Endodermal cell (in vitro differentiated cells): Measurements from ENCODE around the gene MAP3K5. TPM values are rescaled to one million over a fixed set of nuclear protein-coding genes. Genes with fewer than 3 reads are reported as not detected.

Experiments used
- DNase-seq: peaks from one replicate; pipeline ENCODE4 v3.0.0-alpha.2; 2017
- H3K27ac ChIP-seq: 2 replicates; pipeline ENCODE4 v1.5.1; 2013; ENCODE audit warnings: mild to moderate bottlenecking, low read depth, low read length, moderate library complexity
- H3K27me3 ChIP-seq: 2 replicates; pipeline ENCODE4 v1.6.1; 2013; ENCODE audit warnings: mild to moderate bottlenecking, low read length, moderate library complexity; ENCODE audit not compliant: insufficient read depth, control insufficient read depth, poor library complexity, severe bottlenecking
- H3K36me3 ChIP-seq: 2 replicates; pipeline ENCODE4 v1.7.0; 2013; ENCODE audit warnings: mild to moderate bottlenecking, low read length, moderate library complexity; ENCODE audit not compliant: control insufficient read depth, insufficient read depth
- H3K4me1 ChIP-seq: one replicate; pipeline ENCODE4 v1.7.0; 2013; ENCODE audit warnings: low read length; ENCODE audit not compliant: control insufficient read depth, insufficient read depth
- H3K4me3 ChIP-seq: 2 replicates; pipeline ENCODE4 v1.5.1; 2013; ENCODE audit warnings: mild to moderate bottlenecking, low read length, moderate library complexity
- H3K9ac ChIP-seq: 2 replicates; pipeline ENCODE4 v1.6.1; 2013; ENCODE audit warnings: mild to moderate bottlenecking, low read length, moderate library complexity; ENCODE audit not compliant: poor library complexity, severe bottlenecking; ENCODE audit errors: extremely low read depth
- H3K9me3 ChIP-seq: 2 replicates; pipeline ENCODE4 v1.6.1; 2013; ENCODE audit warnings: mild to moderate bottlenecking, low read length, moderate library complexity; ENCODE audit not compliant: control insufficient read depth
- H3K27ac Mint-ChIP-seq: 2 replicates; pipeline ENCODE4 v1.8.0; 2020; ENCODE audit warnings: mixed read lengths
- H3K27me3 Mint-ChIP-seq: 2 replicates; pipeline ENCODE4 v1.8.0; 2021; ENCODE audit warnings: mild to moderate bottlenecking, mixed read lengths; ENCODE audit not compliant: insufficient read depth
- H3K36me3 Mint-ChIP-seq: 2 replicates; pipeline ENCODE4 v1.8.0; 2020; ENCODE audit warnings: low read depth, mixed read lengths
- H3K4me1 Mint-ChIP-seq: 2 replicates; pipeline ENCODE4 v1.8.0; 2020; ENCODE audit warnings: mixed read lengths
- H3K4me3 Mint-ChIP-seq: 2 replicates; pipeline ENCODE4 v1.8.0; 2020; ENCODE audit warnings: mild to moderate bottlenecking, moderate library complexity, mixed read lengths
- H3K9me3 Mint-ChIP-seq: 2 replicates; pipeline ENCODE4 v1.8.0; 2020; ENCODE audit warnings: mild to moderate bottlenecking, mixed read lengths
- WGBS, 2 experiments: methylation state at CpG; one replicate each; pipeline versions ENCODE4 v1.1.5 to v1.1.7; 2013; ENCODE audit warnings: missing lambda C conversion rate in 2 of 2, mixed read lengths in 1 of 2; ENCODE audit not compliant: insufficient coverage in 1 of 2, insufficient read length in 1 of 2; 5-methylcytosine and 5-hydroxymethylcytosine counted together
- total RNA-seq, 2 donors: library from RNA; stranded (reverse); fragmentation: NEBNext Ultra II Directional in 1 of 2; extraction: Animal tissue kit (Norgen Biotek cat#: 25700) in 1 of 2; gene quantifications; 2 replicates in 1 of 2; 3 replicates in 1 of 2; pipeline ENCODE4 v1.2.1, GENCODE V29; 2021
- TF ChIP-seq, protein P1 (sequence below): fragments of 200-600 bp; sonication (generic); conservative IDR thresholded peaks from 2 replicates; pipeline ENCODE4 v1.5.0; 2021; ENCODE audit warnings: antibody characterized with exemption, mild to moderate bottlenecking

Gene MAP3K5
- total RNA-seq, 2 donors from 2014 or later, result 1.6 to 3.4 TPM

DNA sequence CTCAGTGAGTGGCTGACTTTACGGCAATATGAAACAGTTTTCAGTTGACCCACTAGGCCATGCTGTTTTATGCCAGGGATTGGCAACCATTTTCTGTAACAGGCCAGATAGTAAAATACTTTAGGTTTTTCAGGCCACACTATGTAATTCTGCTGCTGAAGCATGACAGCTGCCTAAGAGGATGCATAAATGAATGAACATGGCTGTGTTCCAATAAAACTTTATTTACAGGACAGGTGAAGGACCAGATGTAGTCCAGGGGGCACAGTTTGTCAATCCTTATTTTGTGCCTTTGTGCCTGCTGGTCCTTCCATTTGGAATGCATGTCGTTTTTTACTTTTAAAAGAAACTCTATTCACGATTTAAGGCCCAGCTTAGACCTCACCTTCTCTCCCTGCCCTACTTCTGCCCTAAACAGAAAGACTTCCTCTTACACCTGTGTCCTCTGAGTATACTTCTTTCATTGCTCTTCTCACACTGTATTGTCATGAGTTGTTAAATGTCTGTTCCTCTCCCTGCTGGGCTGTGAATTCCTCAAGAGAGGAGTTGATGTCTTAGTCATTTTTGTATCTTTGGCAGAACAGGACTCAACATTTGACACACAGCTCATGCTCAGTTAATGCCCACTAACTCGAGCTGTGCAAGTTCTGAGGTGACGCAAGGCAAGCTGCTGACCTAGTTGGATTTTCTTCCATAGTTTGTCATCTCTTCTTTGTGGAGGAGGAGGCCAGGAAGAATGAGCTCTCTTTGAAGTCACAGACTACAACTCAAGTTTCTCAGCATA lies 152.0 kb downstream of the MAP3K5 start:
- Mint-ChIP-seq H3K9me3 (no peaks in the 10 kb centered on the region), H3K27me3 (no peaks in the 10 kb centered on the region), H3K4me3 (no peak overlapping the region), H3K36me3 (no peaks in the 10 kb centered on the region), H3K4me1 (peaks cover 21% of the 10 kb centered on the region), H3K27ac (peak overlapping the region; percentile 80)
- Histone ChIP-seq H3K4me3 (no peak overlapping the region), H3K36me3 (no peaks in the 10 kb centered on the region), H3K4me1 (no peaks in the 10 kb centered on the region), H3K27me3 (no peaks in the 10 kb centered on the region), H3K9me3 (no peaks in the 10 kb centered on the region), H3K27ac (no peak overlapping the region), H3K9ac (no peak overlapping the region)
- 61 to 65% methylated on average over 5 of the region's 5 CpGs for WGBS, 2 experiments
- TF ChIP-seq, protein P1, sequence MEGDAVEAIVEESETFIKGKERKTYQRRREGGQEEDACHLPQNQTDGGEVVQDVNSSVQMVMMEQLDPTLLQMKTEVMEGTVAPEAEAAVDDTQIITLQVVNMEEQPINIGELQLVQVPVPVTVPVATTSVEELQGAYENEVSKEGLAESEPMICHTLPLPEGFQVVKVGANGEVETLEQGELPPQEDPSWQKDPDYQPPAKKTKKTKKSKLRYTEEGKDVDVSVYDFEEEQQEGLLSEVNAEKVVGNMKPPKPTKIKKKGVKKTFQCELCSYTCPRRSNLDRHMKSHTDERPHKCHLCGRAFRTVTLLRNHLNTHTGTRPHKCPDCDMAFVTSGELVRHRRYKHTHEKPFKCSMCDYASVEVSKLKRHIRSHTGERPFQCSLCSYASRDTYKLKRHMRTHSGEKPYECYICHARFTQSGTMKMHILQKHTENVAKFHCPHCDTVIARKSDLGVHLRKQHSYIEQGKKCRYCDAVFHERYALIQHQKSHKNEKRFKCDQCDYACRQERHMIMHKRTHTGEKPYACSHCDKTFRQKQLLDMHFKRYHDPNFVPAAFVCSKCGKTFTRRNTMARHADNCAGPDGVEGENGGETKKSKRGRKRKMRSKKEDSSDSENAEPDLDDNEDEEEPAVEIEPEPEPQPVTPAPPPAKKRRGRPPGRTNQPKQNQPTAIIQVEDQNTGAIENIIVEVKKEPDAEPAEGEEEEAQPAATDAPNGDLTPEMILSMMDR, result no peak
- DNase-seq, result peak; percentile 75

DNA sequence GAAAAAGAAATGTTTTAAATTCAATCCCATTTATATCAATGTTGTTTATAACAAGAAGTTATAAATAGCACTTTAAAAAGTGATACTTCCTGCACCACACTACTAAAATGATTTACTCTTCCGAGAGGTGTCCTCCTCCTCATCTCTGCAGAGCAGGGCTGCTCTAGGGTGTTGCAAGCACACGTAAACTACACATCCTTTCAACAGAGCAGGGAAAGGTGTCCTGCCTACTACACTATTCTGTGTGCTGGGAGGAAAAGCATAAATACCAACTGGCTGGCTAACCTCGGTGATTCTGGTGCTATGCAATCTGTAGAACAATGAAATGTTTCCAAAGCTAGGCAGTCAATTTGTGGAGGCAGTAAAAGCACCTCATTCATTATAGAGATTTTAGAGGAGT lies 152.6 kb downstream of the MAP3K5 start:
- Mint-ChIP-seq H3K9me3 (no peaks in the 10 kb centered on the region), H3K36me3 (no peaks in the 10 kb centered on the region), H3K4me1 (peaks cover 21% of the 10 kb centered on the region), H3K4me3 (no peak overlapping the region), H3K27me3 (no peaks in the 10 kb centered on the region), H3K27ac (peak overlapping the region; percentile 80)
- 86% methylated on average over 2 to 3 of the region's 3 CpGs for WGBS, 2 experiments
- H3K9me3 ChIP-seq, result no peaks in the 10 kb centered on the region
- H3K36me3 ChIP-seq, result no peaks in the 10 kb centered on the region
- no peak overlapping the region for H3K27ac ChIP-seq
- TF ChIP-seq, protein P1, result no peak
- no peak for DNase-seq
- H3K9ac ChIP-seq, result no peak overlapping the region
- H3K27me3 ChIP-seq, result no peaks in the 10 kb centered on the region
- H3K4me1 ChIP-seq, result no peaks in the 10 kb centered on the region
- H3K4me3 ChIP-seq, result no peak overlapping the region

DNA sequence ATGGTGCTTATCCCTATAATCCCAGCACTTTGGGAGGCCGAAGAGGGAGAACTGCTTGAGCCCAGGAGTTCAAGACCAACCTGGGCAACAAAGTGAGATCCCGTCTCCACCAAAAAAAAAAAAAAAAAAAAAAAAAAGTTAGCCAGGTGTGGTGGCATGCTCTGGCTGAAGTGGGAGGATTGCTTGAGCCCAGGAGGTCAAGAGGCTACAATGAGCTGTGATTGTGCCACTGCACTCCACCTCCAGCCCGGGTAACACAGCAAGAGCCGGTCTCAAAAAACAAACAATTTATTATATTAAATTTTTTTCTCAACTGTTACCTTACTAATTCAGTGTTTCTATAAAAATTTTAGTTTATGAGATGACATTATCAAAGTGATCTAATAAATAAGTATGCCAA lies 156.7 kb downstream of the MAP3K5 start:
- Mint-ChIP-seq H3K27me3 (no peaks in the 10 kb centered on the region), H3K27ac (no peak overlapping the region), H3K36me3 (no peaks in the 10 kb centered on the region), H3K9me3 (no peaks in the 10 kb centered on the region), H3K4me1 (peaks cover 15% of the 10 kb centered on the region), H3K4me3 (no peak overlapping the region)
- no peak overlapping the region for H3K4me3 ChIP-seq
- no peak overlapping the region for H3K9ac ChIP-seq
- no peak overlapping the region for H3K27ac ChIP-seq
- no peaks in the 10 kb centered on the region for H3K36me3 ChIP-seq
- no peak for DNase-seq
- no peaks in the 10 kb centered on the region for H3K27me3 ChIP-seq
- no peaks in the 10 kb centered on the region for H3K4me1 ChIP-seq
- 85% methylated on average over 2 of the region's 4 CpGs; no CpG with 5 or more reads in 1 of the 2 experiments for WGBS, 2 experiments
- no peaks in the 10 kb centered on the region for H3K9me3 ChIP-seq
- TF ChIP-seq, protein P1, result no peak
